NCI-H226 (cell line): ENCODE measurements around the gene AGRN.
"Not testable (repeated sequence)": the region's sequence is repeated elsewhere in the genome, so short reads cannot be mapped to it uniquely, and the experiment has no call there.

Source experiments
- DNase-seq: peaks from one replicate; pipeline ENCODE4 v3.0.0-alpha.2; 2015

Gene AGRN

GRCh38 chr1:1055841-1056736 is 36.2 kb downstream of the AGRN start:
- no peak for DNase-seq

GRCh38 chr1:1057769-1058087 is 37.8 kb downstream of the AGRN start:
- not testable (repeated sequence) for DNase-seq

GRCh38 chr1:1058088-1058905 is 38.4 kb downstream of the AGRN start:
- DNase-seq: peak; percentile 40

GRCh38 chr1:1058921-1059493 is 39.1 kb downstream of the AGRN start:
- DNase-seq: peak; percentile 37

- peak; percentile 74 for DNase-seq
These were observed 39.8 kb downstream of the AGRN start for GRCh38 chr1:1059494-1060280.

GRCh38 chr1:1060281-1061000 is 40.5 kb downstream of the AGRN start:
- no peak for DNase-seq

DNA sequence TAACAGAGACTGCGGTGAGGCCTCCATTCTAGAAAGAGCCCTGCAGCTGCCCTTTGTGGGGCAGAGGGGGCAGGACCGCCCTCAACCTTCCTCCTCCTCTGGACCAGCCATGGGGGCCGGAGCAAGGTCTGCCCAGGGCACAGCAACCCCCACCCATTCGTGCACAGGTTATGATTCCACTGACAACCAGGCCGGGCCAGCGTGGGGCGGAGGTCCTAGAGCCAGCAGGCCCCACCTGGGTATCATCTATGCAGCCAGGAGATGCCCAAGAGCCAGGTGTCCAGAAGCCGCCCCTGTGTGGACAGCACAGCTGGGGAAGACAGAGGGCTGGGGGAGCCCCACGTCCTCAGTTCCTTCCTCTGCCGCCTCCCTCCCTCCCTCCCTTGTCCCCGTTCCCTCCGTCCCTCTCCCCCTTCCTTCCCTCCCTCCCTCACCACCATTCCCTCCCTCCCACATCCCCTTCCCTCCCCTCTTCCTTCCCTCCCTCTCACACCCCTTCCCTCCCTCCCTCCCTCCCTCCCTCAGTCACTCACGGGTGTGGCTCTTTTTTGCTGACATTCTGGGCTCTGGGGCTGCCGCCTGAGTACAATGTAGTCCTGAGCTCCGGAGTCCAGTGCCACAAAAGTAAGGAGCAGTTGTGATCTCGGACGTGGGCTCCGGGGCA is 41.9 kb downstream of the AGRN start:
- no peak for DNase-seq

GRCh38 chr1:1062348-1063163 is 42.6 kb downstream of the AGRN start:
- no peak for DNase-seq

DNA sequence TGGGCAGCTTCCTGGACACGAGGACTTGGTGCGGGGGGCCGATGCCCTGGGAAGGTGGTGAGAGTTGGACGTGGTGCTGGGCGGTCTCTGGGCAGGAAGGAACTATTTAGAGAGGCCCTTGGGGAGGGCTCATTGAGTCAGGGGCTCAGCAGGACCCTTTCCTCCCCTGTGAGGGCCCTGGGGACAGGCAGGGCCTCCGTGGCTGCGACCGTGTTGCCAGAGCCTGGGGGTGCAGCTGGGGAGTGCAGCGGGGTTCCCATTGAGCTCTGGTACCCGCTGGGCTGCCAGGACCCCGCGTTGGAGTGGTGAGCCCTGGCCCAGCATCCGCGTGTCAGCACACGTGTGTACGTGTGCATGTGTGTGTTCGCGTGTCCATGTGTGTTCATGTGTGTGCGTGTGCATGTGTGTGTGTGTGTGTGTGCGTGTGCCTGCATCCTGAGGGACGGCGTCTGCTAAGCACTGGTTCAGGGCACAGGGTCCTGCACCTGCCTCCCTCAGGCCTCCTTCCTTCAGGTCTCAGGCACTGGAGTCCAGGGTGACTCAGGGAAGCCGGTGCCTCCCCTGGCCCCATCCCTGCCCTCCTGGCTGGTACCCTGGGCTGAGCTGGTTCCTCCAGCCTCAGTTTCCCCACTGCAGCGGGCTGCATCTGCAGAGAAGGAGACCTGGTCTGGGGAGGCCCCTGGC is 43.5 kb downstream of the AGRN start:
- no peak for DNase-seq

GRCh38 chr1:1063945-1064831 is 44.3 kb downstream of the AGRN start:
- peak; percentile 97 for DNase-seq

DNA sequence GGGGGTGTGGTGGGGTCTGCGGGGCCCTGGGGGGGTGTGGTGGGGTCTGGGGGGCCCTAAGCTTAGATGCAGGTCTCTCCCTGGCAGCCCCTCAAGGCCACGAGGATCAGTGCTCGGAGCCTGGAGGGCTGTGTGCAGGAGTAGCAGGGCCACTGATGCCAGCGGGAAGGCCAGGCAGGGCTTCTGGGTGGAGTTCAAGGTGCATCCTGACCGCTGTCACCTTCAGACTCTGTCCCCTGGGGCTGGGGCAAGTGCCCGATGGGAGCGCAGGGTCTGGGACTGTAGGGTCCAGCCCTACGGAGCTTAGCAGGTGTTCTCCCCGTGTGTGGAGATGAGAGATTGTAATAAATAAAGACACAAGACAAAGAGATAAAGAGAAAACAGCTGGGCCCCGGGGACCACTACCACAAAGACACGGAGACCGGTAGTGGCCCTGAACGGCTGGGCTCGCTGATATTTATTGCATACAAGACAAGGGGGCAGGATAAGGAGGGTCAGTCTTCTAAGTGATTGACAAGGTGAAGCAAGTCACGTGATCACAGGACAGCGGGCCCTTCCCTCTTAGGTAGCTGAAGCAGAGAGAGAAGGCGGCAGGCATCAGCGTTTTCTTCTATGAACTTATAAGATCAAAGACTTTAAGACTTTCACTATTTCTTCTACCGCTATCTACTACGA is 45.5 kb downstream of the AGRN start:
- DNase-seq: no peak

- DNase-seq: not testable (repeated sequence)
These were observed 46.0 kb downstream of the AGRN start for GRCh38 chr1:1065940-1066304.

DNA sequence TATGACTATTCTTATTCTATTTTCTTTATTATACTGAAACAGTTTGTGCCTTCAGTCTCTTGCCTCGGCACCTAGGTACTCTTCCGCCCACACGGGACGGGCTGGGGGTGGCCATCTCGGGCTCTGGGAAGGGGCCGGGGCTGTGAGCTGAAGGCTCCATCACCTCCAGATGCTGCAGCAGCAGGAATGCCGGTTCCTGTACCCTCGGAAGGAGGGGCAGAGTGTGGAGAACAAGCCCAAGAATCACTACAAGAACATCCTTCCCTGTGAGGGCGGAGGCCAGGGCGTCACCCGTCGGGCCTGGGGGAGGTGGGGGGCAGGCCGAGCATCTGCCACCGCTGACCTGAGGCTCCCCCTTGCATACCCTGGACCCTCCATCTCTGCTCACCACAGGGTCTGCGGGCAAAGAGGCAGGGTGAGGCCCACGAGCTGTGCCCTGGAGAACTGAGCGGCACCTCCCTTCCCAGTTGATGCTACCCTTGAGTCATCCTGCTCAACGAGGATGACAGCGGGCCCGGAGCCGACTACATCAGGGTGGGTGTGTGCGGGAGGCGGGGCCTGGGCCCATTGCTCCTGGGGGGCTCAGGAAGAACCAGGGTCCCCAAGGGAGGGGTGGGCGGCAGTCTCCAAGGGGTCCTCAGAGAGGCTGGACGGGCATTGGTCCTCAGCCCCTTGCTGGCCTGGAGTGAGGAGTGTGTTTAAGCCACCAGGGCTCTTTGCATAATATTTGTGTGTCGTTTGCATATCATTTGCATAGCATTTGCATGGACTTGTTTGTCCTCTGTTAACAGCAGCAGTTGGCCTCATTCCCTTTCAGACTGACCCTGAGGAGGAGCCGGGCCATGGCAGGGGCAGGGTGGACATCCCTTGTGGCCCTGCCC is 46.7 kb downstream of the AGRN start:
- DNase-seq: peak; percentile 31

- no peak for DNase-seq
These were observed 47.5 kb downstream of the AGRN start for GRCh38 chr1:1067284-1067859.

GRCh38 chr1:1067860-1068516 is 48.1 kb downstream of the AGRN start:
- no peak for DNase-seq

DNA sequence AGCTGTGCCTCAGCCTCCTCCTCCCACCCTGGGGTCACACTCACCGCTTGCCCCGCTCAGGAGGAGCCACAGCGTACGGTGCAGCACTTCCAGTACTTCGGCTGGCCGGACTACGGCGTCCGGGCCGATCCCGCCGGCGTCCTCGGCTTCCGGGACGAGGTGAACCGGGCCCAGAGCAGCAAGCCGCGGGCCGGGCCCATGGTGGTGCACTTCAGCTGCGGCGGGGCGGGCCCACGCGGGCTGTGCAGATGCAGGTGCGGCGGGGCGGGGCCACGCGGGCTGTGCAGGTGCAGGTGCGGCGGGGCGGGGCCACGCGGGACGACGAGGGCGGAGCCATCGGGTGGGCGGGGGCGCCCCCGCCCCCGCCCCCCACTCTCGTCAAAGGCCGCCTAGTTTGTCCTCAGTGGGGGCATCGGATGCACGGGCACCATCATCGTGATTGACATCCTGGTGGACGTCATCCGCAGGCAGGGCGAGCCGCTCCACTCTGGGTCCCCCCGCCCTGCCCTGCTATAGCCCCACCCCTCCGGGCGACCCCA is 48.7 kb downstream of the AGRN start:
- peak; percentile 40 for DNase-seq
